Right renal pelvis (tissue), 4 donors: ENCODE data around the gene DIABLO. TPM values are rescaled to one million over a fixed set of nuclear protein-coding genes. Genes with fewer than 3 reads are reported as not detected.
A peak's percentile ranks its signal among the peaks of the same experiment; 100 is the strongest.
"Not testable (repeated sequence)": the region's sequence is repeated elsewhere in the genome, so short reads cannot be mapped to it uniquely, and the experiment has no call there.

Experiments used
- DNase-seq, 4 donors: peaks; one replicate each; pipeline ENCODE4 v3.0.0-alpha.2; 2013; ENCODE audit warnings: low read depth in 4 of 4, low spot score in 3 of 4, missing footprints in 1 of 4
- polyA plus RNA-seq, 4 donors: library from polyadenylated mRNA; unstranded; fragments of 120-200 nt; gene quantifications; one replicate each; pipeline ENCODE4 v1.2.1, GENCODE V29; 2013; ENCODE audit not compliant: insufficient read length in 4 of 4

The DIABLO gene
- polyA plus RNA-seq, 4 donors = 72.0 to 81.9 (median 78.0) TPM

DNA sequence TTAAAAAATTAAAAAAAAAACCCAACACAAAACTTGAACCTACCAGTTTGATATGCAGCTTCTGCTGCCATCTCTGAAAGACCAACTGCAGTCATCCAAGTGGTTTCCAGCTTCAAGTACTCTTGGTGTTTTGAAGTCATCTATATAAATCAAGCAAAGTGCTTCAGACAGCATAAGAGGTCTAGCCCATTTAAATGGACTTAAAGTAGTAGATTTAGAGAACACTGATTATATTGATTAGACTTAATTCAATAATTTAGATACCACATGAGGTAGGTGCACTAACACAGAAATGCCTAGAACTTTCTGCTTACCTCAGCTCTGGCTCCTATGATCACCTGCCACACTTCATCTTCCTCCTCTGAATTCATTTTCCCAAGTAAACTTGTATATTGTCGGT lies 9.4 kb downstream of the DIABLO start:
- DNase-seq = no peak

- DNase-seq = no peak
These were observed 10.1 kb downstream of the DIABLO start for GRCh38 chr12:122215771-122216170.

DNA sequence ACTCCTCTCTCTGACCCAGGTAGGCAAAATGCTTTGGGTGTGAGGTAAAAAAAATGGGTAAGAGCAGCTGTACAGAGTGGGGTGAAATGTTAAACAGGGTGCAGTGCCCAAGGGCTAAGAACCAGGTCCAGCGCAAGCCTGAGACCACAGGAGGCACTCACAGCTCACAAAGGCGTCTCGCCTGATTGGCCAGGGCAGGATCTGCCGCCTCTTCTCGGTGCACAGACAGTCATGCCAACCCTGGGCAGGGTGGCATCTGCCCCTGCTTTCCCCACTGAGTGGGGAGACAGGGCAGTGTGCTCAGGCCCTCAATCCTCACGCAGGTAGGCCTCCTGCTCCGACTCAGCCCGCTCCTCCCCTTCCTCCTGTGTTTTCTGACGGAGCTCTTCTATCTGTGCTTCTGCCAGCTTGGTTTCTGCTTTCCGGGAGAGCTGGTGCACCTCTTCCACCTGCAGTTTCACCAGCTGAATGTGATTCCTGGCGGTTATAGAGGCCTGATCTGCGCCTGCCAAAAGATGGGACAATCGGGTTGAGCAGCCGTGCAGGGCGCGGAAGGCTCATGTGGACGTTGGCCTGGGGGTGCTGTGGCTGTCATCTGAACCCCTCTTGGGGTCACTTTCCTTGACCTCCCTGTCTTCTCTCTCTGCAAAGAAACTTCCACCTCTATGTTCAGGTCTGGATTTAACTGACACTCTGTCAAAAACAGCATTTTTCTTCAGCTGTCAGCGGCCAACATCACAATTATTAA lies 17.6 kb downstream of the DIABLO start:
- DNase-seq = no peak

GRCh38 chr12:122207391-122207790 lies 18.5 kb downstream of the DIABLO start:
- DNase-seq = no peak

- DNase-seq = no peak
These were observed 18.9 kb downstream of the DIABLO start for GRCh38 chr12:122206976-122207375.

DNA sequence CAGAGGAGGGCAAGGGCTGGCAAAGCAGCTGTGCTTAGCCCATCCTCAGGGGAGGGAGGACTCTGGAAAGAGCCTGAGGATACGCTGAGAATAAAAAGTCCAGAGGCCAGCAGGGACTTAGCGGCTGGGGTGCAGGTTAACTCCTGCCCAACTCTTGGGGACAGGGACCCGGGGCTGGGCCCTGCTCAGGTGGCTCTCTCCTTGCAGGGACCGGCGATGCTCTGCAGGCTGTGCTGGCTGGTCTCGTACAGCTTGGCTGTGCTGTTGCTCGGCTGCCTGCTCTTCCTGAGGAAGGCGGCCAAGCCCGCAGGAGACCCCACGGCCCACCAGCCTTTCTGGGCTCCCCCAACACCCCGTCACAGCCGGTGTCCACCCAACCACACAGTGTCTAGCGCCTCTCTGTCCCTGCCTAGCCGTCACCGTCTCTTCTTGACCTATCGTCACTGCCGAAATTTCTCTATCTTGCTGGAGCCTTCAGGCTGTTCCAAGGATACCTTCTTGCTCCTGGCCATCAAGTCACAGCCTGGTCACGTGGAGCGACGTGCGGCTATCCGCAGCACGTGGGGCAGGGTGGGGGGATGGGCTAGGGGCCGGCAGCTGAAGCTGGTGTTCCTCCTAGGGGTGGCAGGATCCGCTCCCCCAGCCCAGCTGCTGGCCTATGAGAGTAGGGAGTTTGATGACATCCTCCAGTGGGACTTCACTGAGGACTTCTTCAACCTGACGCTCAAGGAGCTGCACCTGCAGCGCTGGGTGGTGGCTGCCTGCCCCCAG lies 19.6 kb downstream of the DIABLO start:
- DNase-seq = no peak

DNA sequence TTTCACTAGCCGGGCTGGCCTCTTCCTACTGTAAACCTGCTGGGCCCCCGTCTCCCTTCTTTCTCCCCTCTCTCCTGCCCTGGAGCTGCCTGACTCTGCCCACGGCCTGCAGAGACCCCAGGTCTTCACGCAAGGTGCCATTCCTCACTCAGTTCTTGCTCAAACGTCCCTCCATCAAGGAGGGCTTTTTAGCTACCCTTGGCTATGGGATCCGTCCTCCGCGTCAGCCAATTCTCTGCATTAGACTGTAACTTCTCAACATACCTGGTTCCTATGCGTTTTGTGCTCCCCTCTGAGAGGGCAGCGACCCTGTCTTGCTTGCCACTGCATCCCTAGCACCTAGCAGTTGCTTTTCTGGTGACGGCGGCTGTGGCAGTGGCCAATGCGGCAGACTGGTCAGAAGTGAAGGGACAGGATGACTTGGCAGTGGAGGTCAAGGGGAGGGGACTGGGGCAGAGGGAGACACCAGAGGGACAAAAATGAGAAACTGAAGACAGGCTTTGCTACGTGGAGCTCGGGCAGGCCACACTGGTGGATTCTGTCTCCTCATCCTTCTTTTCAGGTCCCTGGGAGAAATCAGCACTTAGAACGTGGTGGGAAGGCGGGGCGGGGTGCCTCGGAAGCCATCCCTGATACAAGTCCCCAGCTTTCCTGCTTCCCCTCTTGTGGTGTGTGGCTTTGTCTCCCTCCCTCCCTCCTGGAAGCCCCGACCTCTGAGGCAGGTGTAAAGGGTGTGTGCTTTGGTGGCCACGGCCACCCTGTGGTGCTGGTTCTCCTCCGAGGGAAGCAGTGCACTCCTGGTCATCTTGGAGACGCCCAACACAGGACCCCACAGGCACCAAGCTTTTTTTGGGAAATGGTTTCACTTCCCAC lies 20.6 kb downstream of the DIABLO start:
- DNase-seq = no peak

DNA sequence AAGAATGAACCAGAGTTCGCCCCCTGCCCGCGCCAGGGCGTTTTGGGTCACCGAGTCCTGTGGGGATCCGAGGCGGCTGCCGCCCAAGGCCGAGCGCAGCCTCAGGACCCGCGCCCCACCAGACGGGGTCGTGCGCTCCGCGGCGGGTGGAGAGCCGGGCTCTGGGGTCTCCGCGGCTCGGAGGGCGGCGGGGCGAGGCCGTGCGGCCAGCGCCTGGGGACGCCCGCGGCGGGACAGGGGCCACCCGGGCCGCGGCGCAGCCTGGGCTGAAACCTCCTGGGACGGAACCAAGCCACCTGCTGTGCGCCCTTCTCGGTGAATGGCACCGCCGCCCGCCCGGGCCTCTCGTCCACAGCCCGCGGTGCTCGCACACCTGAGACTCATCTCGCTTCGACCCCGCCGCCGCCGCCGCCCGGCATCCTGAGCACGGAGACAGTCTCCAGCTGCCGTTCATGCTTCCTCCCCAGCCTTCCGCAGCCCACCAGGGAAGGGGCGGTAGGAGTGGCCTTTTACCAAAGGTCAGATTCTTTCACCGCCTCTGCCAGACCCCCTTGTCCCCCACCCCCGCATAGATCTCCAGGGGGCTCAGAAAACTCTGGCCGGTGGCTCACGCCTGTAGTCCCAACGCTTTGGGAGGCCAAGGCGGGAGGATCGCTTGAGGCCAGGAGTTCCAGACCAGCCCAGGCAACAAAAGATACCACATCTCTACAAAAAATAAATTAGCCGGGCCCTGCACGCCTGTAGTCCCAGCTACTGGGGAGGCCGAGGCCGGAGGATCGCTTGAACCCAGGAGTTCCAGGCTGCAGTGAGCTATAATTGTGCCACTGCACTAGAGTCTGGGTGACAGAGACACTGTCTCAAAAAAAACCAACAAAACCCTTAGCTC lies 21.4 kb downstream of the DIABLO start:
- no peak for DNase-seq

DNA sequence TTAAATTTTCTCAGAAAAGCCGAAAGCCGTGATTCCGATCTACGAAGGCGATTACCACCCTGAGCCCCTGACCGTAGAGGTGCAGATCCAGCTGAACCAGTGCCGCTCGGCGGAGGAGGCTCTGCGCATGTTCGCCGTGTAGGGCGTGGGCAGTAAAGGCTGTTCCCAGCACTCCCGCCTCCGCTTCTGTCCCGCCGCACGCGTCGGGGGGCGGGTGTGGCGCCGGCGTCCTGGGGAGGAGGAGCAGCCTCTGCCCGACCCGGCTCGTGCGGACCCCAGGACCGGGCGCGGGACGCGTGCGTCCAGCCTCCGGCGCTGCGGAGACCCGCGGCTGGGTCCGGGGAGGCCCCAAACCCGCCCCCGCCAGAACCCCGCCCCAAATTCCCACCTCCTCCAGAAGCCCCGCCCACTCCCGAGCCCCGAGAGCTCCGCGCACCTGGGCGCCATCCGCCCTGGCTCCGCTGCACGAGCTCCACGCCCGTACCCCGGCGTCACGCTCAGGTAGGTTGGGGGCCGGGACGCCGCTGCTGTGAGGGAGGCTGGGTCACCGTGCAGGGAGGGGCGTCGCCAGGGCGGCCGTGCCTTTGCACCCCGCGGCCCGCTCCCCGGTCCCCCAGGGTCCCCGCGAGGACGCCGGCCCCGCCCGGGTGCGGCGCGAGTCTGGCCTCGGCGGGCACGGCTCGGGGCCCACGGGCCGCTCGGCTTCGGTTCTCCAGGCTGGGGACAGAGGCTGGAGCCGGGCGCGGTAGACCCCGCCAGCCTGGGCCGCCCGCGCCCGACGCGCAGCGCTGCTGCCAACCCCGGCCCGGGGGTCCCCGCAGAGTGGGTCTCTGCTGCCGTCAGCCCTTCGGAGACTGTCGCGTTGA lies 22.3 kb downstream of the DIABLO start, which contains the start of gene B3GNT4:
Gene B3GNT4 (plus strand): TSS at position 409 of the 866 bp plus-strand sequence. CDS start 910 bp downstream, outside the sequence.
- DNase-seq = peak in 1 of 4 donors; percentile 25

DNA sequence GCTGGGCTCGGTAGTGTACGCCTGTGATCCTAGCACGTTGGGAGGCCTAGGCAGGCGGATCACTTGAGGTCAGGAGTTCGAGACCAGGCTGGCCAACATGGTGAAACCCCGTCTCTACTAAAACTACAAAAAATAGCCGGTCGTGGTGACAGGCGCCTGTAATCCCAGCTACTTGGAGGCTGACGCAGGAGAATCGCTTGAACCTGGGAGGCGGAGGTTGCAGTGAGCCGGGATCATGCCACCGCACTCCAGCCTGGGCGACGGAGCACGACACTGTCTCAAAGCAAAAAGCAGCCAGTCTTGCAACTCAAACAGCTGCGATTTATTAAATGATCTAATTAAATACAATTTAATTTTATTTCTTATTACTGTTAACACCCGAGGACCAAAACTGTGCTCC lies 23.0 kb downstream of the DIABLO start:
- not testable (repeated sequence) for DNase-seq

GRCh38 chr12:122202017-122202416 lies 23.8 kb downstream of the DIABLO start:
- DNase-seq = no peak

GRCh38 chr12:122201381-122201780 lies 24.5 kb downstream of the DIABLO start:
- DNase-seq = no peak

DNA sequence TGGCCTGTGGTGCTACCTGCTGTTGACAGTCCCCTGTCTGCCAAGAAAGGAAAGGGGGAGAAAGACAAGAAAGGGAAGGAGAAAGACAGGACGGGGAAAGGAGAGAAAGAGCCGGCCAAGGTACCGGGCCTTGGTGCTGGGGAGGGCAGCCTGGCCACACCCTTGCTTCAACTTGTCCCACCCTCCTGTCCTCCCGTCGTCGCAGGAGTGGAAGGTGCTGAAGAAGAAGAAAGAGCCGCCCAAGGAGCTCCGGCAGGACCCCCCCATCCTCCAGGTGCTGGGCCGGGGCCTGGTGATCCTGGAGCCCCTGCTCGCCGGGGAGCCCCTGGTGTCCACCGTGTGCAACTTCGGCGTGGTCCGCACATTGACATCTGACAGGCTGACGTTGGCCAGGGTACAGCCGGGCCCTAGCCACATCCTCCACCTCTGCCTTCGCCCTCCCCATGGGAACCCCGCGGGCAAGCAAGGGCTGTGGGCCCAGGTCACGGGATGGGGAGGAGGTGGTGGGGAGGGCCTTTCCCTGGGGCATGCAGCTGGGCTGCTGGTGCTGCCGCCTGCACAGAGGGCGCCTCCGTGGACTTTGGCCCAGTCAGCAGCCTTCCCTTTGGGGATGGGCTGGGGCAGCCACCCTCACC lies 25.2 kb downstream of the DIABLO start:
- no peak for DNase-seq

DNA sequence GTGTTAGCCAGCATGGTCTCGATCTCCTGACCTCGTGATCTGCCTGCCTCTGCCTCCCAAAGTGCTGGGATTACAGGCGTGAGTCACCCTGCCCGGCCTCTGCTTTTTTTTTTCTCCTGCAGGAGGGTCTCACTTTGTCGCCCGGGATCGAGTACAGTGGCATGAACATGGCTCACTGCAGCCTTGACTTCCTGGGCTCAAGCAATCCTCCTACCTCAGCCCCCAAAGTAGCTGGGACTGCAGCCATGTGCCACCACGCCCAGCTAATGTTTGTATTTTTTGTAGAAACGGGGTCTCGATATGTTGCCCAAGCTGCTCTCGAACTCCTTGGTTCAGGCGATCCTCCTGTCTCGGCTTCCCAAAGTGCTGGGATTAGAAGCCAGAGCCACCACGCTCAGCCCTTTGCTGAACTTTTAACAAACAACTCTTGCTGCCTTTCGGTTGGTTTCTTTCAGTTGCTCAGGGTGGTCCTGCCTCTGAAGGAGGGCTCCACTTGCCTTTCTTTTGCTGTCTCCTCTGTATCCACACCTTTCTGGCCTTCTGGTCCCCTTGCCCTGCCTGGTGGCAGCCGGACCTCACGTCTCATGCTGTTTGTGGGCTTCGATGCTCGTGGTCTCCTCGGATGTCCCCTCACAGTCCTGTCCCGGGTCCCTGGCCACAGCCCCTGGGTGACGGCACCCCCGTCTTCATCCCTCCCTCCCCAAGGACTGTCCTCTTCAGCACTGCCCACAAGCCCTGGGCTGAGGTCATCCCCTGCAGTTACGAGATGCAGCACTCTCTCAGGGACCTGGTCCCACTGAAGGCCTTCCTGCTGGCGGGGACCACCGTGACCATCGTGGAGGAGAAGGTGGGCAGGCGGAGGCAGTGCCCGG lies 26.1 kb downstream of the DIABLO start:
- DNase-seq = no peak

GRCh38 chr12:122197612-122197966 lies 28.3 kb downstream of the DIABLO start:
- DNase-seq = no peak

- DNase-seq = no peak
These were observed 30.4 kb downstream of the DIABLO start for GRCh38 chr12:122195405-122195804.

DNA sequence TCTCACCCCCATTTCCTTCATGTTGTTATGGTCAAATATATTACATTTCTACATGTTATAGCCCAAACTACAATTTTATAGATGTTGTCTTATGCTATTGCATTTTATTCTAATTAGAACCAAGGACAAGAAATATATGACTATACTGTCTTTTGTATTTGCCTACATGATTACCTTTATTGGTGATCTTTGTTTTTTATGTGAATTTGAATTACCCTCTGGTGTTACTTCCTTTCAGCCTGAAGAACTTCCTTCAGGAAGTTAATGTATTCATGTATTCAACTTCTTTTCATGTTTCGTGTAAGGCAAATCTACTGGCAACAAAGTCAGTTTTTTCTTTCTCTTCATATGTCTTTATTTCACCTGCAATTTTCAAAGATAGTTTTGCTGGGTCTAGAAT lies 31.0 kb downstream of the DIABLO start:
- no peak for DNase-seq

- DNase-seq = no peak
These were observed 33.4 kb downstream of the DIABLO start for GRCh38 chr12:122192441-122192840.
